Activated CD4-positive, alpha-beta memory T cell treated with anti-CD3 and anti-CD28 coated beads for 36 hours (primary cell): ENCODE results near the gene ANKRD2. TPM values are rescaled to one million over a fixed set of nuclear protein-coding genes. Genes with fewer than 3 reads are reported as not detected.

ENCODE experiments used
- CTCF ChIA-PET: fragments of 350-600 bp; sonication (Branson Sonifier 250); formaldehyde crosslinking; loops from one replicate; lab custom pipeline; 2021; ENCODE audit warnings: antibody characterized with exemption, inconsistent platforms; lab: Charles Lee
- POLR2A ChIA-PET: fragments of 350-600 bp; sonication (Branson Sonifier 250); formaldehyde crosslinking; loops from one replicate; lab custom pipeline; 2021; ENCODE audit warnings: antibody characterized with exemption; lab: Charles Lee
- DNase-seq: peaks from one replicate; pipeline ENCODE4 v3.0.0-alpha.2; 2020
- H3K27ac Mint-ChIP-seq: one replicate; pipeline ENCODE4 v1.8.0; 2021; ENCODE audit warnings: mixed read lengths
- H3K27me3 Mint-ChIP-seq: one replicate; pipeline ENCODE4 v1.8.0; 2021; ENCODE audit warnings: mixed read lengths
- H3K36me3 Mint-ChIP-seq: one replicate; pipeline ENCODE4 v1.8.0; 2021; ENCODE audit warnings: mixed read lengths
- H3K4me1 Mint-ChIP-seq: one replicate; pipeline ENCODE4 v1.8.0; 2021; ENCODE audit warnings: low read depth, mixed read lengths
- H3K4me3 Mint-ChIP-seq: one replicate; pipeline ENCODE4 v1.8.0; 2021; ENCODE audit warnings: mild to moderate bottlenecking, mixed read lengths
- H3K9me3 Mint-ChIP-seq: one replicate; pipeline ENCODE4 v1.8.0; 2021; ENCODE audit warnings: mixed read lengths
- intact Hi-C: fragments of 100-400 bp; cut with micrococcal nuclease; formaldehyde crosslinking; loops from one replicate; pipeline ENCODE4 v1.15.1; 2023
- total RNA-seq, 2 experiments: library from RNA; stranded (reverse); gene quantifications; one replicate each; pipeline ENCODE4 v1.2.3, GENCODE V29; 2021

The ANKRD2 gene
- total RNA-seq, 2 experiments from 2014 or later = not detected

- no peaks in the 10 kb centered on the region for H3K36me3 Mint-ChIP-seq
- intact Hi-C loops = no loop called here
- peaks cover 6% of the 10 kb centered on the region for H3K4me1 Mint-ChIP-seq
- no peak overlapping the region for H3K4me3 Mint-ChIP-seq
- no peak overlapping the region for H3K27ac Mint-ChIP-seq
- ChIA-PET CTCF (interaction anchor here (1.0 to 3.6 kb wide), 2 partner anchors 9 to 16 kb away, joined by 3 to 17 read pairs; no protein-coding TSS in a partner anchor), POLR2A (no interaction called here)
- H3K9me3 Mint-ChIP-seq = no peaks in the 10 kb centered on the region
- DNase-seq = no peak
- H3K27me3 Mint-ChIP-seq = no peaks in the 10 kb centered on the region
Measured at GRCh38 chr10:97537186-97537869, 35.3 kb upstream of the ANKRD2 start.

DNA sequence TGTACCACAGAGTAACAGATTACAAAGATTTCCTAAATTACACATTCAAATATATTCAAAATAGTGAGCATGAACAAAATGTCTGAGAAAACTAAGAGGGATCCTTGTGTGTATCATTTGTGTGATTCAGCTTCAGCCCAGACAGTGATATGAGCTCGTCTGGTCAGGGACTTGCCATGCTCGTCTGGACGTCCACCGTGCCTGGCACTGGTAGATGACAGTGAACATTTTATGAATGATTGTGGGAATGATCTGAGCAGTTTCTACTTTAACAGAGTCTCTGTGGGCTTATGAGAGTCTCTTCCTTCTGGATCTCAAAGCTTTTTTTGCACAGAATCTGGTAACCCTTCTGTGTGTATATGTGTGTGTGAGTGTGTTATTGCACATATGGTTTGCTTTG is 34.2 kb upstream of the ANKRD2 start:
- no peak overlapping the region for H3K27ac Mint-ChIP-seq
- ChIA-PET CTCF (interaction anchor here (0.9 to 2.0 kb wide), 2 partner anchors 15 to 171 kb away, joined by 3 to 9 read pairs; no protein-coding TSS in a partner anchor), POLR2A (interaction anchor here (1.1 to 1.2 kb wide), 2 partner anchors 101 to 219 kb away, joined by 3 read pairs; partner anchors contain the start of gene FRAT1)

DNA sequence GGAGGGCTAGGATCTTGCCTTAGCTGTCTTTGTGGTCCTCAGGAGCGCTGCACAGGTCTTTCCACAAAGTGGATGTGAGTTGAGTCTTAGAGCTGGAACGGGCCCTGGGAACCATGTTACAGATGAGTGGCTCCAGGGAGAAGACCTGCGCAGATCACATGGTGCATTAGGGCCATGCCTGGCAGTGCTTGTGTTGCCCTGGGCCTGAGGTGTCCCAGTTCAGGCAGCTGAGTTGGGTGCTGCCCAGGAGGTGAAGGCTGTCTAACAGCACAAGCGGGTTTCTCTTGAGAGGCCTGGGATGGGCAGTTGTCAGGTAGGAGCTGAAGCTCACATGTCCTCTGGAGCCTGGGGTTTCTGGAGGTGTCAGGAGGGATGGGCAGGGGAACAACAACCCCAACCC is 33.7 kb upstream of the ANKRD2 start:
- intact Hi-C loops = no loop called here
- ChIA-PET CTCF (interaction anchor here (0.9 to 2.0 kb wide), 3 partner anchors 15 to 170 kb away, joined by 3 to 9 read pairs (median 3); no protein-coding TSS in a partner anchor), POLR2A (interaction anchor here (1.1 to 1.2 kb wide), 2 partner anchors 101 to 220 kb away, joined by 3 read pairs; partner anchors contain the start of gene FRAT1)
- Mint-ChIP-seq H3K9me3 (no peaks in the 10 kb centered on the region), H3K4me1 (peaks cover 21% of the 10 kb centered on the region), H3K27me3 (no peaks in the 10 kb centered on the region), H3K4me3 (no peak overlapping the region), H3K27ac (no peak overlapping the region), H3K36me3 (no peaks in the 10 kb centered on the region)
- DNase-seq = no peak

More for the DNA sequence above, 34.2 kb upstream of the ANKRD2 start:
- Mint-ChIP-seq H3K27me3 (no peaks in the 10 kb centered on the region), H3K4me1 (peaks cover 17% of the 10 kb centered on the region), H3K36me3 (no peaks in the 10 kb centered on the region), H3K9me3 (no peaks in the 10 kb centered on the region), H3K4me3 (no peak overlapping the region)
- intact Hi-C loops = no loop called here
- no peak for DNase-seq

DNA sequence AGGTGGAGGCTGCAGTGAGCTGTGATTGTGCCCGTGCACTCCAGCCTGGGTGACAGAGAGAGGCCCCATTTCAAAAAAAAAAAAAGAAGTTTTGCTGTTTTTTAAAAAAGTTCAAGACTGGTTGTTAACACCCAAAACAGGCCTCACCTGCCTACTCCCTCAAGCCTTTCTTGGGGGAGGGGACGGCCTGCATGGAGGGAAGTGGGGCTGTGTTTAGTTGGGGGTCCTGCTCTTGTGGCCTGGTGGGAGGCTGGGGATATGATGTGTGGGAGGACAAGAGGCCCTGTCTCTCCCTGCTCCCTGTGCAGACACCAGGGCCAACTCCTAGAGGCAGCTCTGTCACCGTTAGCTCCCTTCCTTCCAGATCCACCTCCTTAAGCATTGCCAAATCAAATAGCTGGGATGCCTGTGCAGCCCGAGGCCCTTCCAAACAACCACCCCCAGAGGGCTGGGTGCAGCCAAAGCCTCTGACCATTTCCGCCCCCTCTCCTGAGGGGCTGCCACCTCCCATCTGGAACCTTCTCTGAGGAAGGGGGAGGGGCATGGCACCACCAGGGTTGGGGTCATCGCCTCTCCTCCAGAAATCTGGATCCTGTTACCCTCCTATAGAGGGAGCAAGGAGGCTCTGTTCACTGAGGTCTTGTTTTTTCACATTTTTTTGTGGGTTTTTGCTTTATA is 32.9 kb upstream of the ANKRD2 start:
- no peak overlapping the region for H3K27ac Mint-ChIP-seq
- ChIA-PET POLR2A (interaction anchor here (1.2 kb wide), 1 partner anchor 221 kb away, joined by 3 read pairs; the partner anchor contains the start of gene FRAT1), CTCF (interaction anchor here (0.6 to 2.0 kb wide), 3 partner anchors 12 to 16 kb away, joined by 3 to 9 read pairs (median 3); no protein-coding TSS in a partner anchor)
- peaks cover 22% of the 10 kb centered on the region for H3K4me1 Mint-ChIP-seq
- intact Hi-C loops = no loop called here
- no peaks in the 10 kb centered on the region for H3K9me3 Mint-ChIP-seq
- no peaks in the 10 kb centered on the region for H3K27me3 Mint-ChIP-seq
- no peak overlapping the region for H3K4me3 Mint-ChIP-seq
- no peak for DNase-seq
- H3K36me3 Mint-ChIP-seq = no peaks in the 10 kb centered on the region

DNA sequence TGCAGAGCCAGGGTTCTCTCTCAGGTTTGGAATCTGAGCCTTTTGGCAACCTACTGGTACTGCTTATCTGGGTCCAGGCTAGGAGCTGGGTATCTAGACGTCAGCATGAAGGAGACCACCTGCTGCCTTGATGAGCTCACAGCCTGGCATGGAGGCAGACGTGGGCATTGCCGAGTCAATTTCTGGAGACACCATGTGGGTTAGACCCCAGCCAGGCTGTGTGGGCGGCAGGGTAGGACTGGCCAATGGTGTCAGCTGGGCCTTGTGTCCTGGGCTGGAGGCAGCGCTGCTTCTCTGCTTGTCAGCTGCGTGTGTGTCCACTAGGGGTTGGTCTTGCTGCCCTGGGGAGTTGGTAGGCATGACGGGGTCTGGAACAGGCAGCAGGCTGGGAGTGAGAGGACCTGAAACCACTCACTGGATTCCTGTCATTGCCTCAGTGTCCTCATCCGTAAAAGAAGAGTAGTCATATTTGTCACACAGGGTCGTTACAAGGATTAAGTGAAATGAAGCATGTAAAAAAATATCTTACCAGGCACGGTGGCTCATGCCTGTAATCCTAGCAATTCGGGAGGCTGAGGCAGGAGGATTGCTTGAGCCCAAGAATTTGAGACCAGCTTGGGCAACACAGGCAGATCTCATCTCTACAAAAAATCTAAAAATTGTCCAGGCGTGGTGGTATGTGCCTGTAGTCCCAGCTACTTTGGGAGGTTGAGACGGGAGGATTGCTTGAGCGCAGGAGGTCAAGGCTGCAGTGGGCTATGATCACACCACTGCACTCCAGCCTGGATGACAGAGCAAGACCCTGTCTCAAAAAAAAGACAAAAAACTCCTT is 31.7 kb upstream of the ANKRD2 start:
- POLR2A ChIA-PET = no interaction called here
- intact Hi-C loops = no loop called here
- H3K27ac Mint-ChIP-seq = no peak overlapping the region
- CTCF ChIA-PET = interaction anchor here (0.6 to 2.4 kb wide), 4 partner anchors 10 to 31 kb away, joined by 3 to 13 read pairs (median 3); no protein-coding TSS in a partner anchor
- no peak overlapping the region for H3K4me3 Mint-ChIP-seq
- DNase-seq = no peak
- no peaks in the 10 kb centered on the region for H3K36me3 Mint-ChIP-seq
- H3K27me3 Mint-ChIP-seq = peaks cover 2% of the 10 kb centered on the region
- peaks cover 22% of the 10 kb centered on the region for H3K4me1 Mint-ChIP-seq
- no peaks in the 10 kb centered on the region for H3K9me3 Mint-ChIP-seq

- H3K4me3 Mint-ChIP-seq = no peak overlapping the region
- CTCF ChIA-PET = interaction anchor here (0.6 to 2.4 kb wide), 4 partner anchors 8 to 132 kb away, joined by 3 to 13 read pairs (median 4); no protein-coding TSS in a partner anchor
- intact Hi-C loops = loop anchor here (2.0 kb wide), 2 partner anchors 44 to 136 kb away; partner anchors contain the start of genes MMS19 and UBTD1
- peak; percentile 76 for DNase-seq
- H3K36me3 Mint-ChIP-seq = no peaks in the 10 kb centered on the region
- H3K4me1 Mint-ChIP-seq = peaks cover 22% of the 10 kb centered on the region
- H3K27ac Mint-ChIP-seq = peak overlapping the region; percentile 53
- peaks cover 2% of the 10 kb centered on the region for H3K27me3 Mint-ChIP-seq
- POLR2A ChIA-PET = interaction anchor here (0.9 kb wide), 1 partner anchor 98 kb away, joined by 4 read pairs; the partner anchor contains the start of gene PI4K2A
- no peaks in the 10 kb centered on the region for H3K9me3 Mint-ChIP-seq
Measured at GRCh38 chr10:97542169-97543024, 30.2 kb upstream of the ANKRD2 start.

GRCh38 chr10:97543025-97543546 is 29.5 kb upstream of the ANKRD2 start:
- no peaks in the 10 kb centered on the region for H3K36me3 Mint-ChIP-seq
- H3K4me1 Mint-ChIP-seq = peaks cover 22% of the 10 kb centered on the region
- CTCF ChIA-PET = interaction anchor here (0.6 to 2.4 kb wide), 4 partner anchors 9 to 133 kb away, joined by 3 to 13 read pairs (median 4); no protein-coding TSS in a partner anchor
- H3K9me3 Mint-ChIP-seq = no peaks in the 10 kb centered on the region
- H3K27ac Mint-ChIP-seq = peak overlapping the region; percentile 38
- POLR2A ChIA-PET = interaction anchor here (0.9 kb wide), 1 partner anchor 97 kb away, joined by 4 read pairs; the partner anchor contains the start of gene PI4K2A
- intact Hi-C loops = loop anchor here (2.0 kb wide), 2 partner anchors 44 to 136 kb away; partner anchors contain the start of genes MMS19 and UBTD1
- peaks cover 2% of the 10 kb centered on the region for H3K27me3 Mint-ChIP-seq
- H3K4me3 Mint-ChIP-seq = no peak overlapping the region
- peak; percentile 86 for DNase-seq

DNA sequence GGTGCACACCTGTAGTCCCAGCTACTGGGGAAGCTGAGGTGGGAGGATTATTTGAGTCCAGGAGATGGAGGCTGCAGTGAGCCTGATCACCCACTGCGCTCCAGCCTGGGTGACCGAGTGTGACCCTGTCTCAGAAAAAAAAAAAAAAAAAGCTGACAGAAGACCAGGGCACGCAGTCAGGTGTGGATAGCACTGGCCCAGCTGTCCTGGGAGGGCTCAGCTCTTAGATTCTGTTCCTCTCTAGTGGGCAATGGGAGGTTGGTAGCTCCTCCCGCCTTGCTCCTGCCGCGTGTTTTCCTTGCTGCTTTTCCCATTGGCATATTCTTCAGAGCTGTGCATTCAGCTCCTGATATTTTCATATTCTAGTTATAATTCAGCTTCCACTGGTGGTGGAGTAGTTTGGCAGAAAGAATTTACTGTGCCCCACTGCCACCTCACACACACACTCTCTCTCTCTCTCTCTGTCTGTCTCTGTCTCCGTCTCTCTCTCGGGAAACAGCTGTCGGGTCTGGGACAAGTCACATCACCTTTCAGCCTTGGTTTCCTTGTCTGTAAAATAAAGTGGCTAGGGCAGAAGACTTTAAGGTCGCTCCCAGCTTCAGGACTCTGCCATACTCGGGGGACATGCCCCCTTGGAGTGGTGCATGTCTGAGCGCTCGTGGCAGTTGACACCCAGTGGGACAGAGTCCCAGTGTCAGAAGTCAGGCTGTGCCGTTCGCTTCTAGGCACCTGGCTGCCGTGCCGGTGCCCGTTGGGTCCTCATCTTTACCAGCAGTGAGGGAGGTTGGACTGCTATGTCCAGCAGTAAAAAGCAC is 25.9 kb upstream of the ANKRD2 start:
- Mint-ChIP-seq H3K4me1 (peaks cover 22% of the 10 kb centered on the region), H3K36me3 (no peaks in the 10 kb centered on the region), H3K27me3 (peaks cover 2% of the 10 kb centered on the region), H3K9me3 (no peaks in the 10 kb centered on the region), H3K4me3 (no peak overlapping the region), H3K27ac (no peak overlapping the region)
- intact Hi-C loops = no loop called here
- POLR2A ChIA-PET = interaction anchor here (0.8 to 0.9 kb wide), 2 partner anchors 92 to 140 kb away, joined by 3 read pairs; partner anchors contain the start of gene AVPI1
- CTCF ChIA-PET = interaction anchor here (0.6 to 2.1 kb wide), 5 partner anchors 11 to 133 kb away, joined by 3 to 17 read pairs (median 4); no protein-coding TSS in a partner anchor
- DNase-seq = no peak

DNA sequence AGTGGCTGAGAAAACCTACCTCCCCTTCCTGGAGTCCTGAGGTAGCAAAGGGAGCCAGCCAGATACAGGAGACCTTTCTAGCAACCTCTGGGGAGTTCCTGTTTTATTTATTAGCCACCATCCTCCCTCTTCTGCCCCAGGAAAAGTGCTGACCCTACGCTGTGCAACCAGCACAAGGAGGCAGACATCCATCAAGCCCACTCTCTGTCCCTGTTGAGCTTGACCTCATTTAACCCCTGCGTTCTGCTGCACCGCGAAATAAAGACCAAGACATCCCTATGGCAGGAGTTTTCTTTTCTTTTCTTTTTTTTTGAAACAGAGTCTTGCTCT is 25.3 kb upstream of the ANKRD2 start:
- H3K36me3 Mint-ChIP-seq = no peaks in the 10 kb centered on the region
- H3K4me1 Mint-ChIP-seq = peaks cover 16% of the 10 kb centered on the region

DNA sequence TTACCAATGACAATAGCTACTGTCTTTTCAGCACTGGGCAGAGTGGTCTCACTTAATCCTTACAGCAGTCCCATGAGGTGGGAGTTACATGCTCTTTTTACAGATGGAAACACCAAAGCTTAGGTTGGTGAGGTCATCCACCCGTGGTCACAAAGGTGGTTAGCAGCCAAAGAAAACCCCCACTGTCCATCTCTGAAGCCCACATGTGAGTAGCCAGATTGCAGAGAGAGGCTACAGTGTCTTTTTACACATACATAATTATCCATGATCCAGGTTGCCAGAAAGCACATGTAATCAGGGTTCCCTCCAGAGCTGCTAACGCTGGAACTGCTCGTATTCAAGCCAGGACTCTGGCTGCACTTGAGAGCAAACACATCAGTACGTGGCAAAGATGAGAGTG is 24.6 kb upstream of the ANKRD2 start:
- DNase-seq = no peak
- POLR2A ChIA-PET = no interaction called here
- CTCF ChIA-PET = interaction anchor here (0.5 kb wide), 1 partner anchor 12 kb away, joined by 3 read pairs; no protein-coding TSS in a partner anchor

More for the DNA sequence above, 25.3 kb upstream of the ANKRD2 start:
- POLR2A ChIA-PET = no interaction called here
- Mint-ChIP-seq H3K9me3 (no peaks in the 10 kb centered on the region), H3K27me3 (peaks cover 2% of the 10 kb centered on the region), H3K4me3 (no peak overlapping the region), H3K27ac (no peak overlapping the region)
- CTCF ChIA-PET = interaction anchor here (1.4 to 2.1 kb wide), 2 partner anchors 12 to 14 kb away, joined by 3 to 17 read pairs; no protein-coding TSS in a partner anchor
- DNase-seq = no peak
- intact Hi-C loops = no loop called here

More for the DNA sequence above, 24.6 kb upstream of the ANKRD2 start:
- H3K4me1 Mint-ChIP-seq = peaks cover 9% of the 10 kb centered on the region
- H3K27me3 Mint-ChIP-seq = peaks cover 2% of the 10 kb centered on the region
- no peak overlapping the region for H3K4me3 Mint-ChIP-seq
- H3K27ac Mint-ChIP-seq = no peak overlapping the region
- no peaks in the 10 kb centered on the region for H3K9me3 Mint-ChIP-seq
- no peaks in the 10 kb centered on the region for H3K36me3 Mint-ChIP-seq
- intact Hi-C loops = no loop called here
